ENCODE results near the gene IMMP2L. TPM values are rescaled to one million over a fixed set of nuclear protein-coding genes. Genes with fewer than 3 reads are reported as not detected.

Gene IMMP2L
- polyA plus RNA-seq, 1 of the 3 experiments (the other 2 are of a cell fraction), result 10.7 TPM

GRCh38 chr7:111474723-111475418, 87.4 kb downstream of the IMMP2L start (continued):
- TF ChIP-seq REST (IDR thresholded peaks at IDR 0.05; ENCODE audit: low read depth, low read length), result no peak
- TF ChIP-seq GATA2 (CRISPR knock-in tag; IDR thresholded peaks at IDR 0.05), result no peak
- TF ChIP-seq TAF1 (IDR thresholded peaks at IDR 0.05; ENCODE audit: borderline replicate concordance, low read depth, low read length), result no peak
- no peak for TF ChIP-seq TCF12 (IDR thresholded peaks at IDR 0.05)
- TF ChIP-seq TEAD4 (IDR thresholded peaks at IDR 0.05; ENCODE audit: borderline replicate concordance, insufficient read depth), result no peak
- no peak for TF ChIP-seq FOXJ3 (CRISPR knock-in tag; IDR thresholded peaks at IDR 0.05)
- TF ChIP-seq CTCF (IDR thresholded peaks at IDR 0.05), result no peak
- no peak for TF ChIP-seq MEF2A (IDR thresholded peaks at IDR 0.05; ENCODE audit: borderline replicate concordance, low read depth)

GRCh38 chr7:111473449-111474198, 88.7 kb downstream of the IMMP2L start:
- WGBS (ENCODE audit: low lambda C conversion rate), result 87% methylated on average over 2 of the region's 2 CpGs
- peaks cover 0 to 1% of the 10 kb centered on the region in 2 experiments for H3K36me3 ChIP-seq (replicated peaks in 1 of 2; ENCODE audit: control insufficient read depth in 1 of 2, insufficient read depth in 2 of 2, low read length in 1 of 2)
- H3F3A ChIP-seq (replicated peaks; ENCODE audit: insufficient read depth), result no peaks in the 10 kb centered on the region
- H3K9ac ChIP-seq, result no peak overlapping the region
- 0 out of 2 replicates have a peak, but pooled peaks cover 4% of the 10 kb centered on the region for H3K9me3 ChIP-seq
- H3K79me2 ChIP-seq (ENCODE audit: insufficient read depth), result no peaks in the 10 kb centered on the region
- no peak overlapping the region for H3K27ac ChIP-seq (ENCODE audit: low read depth in 2 of 2, low read length in 1 of 2)
- no peaks in the 10 kb centered on the region for H4K20me1 ChIP-seq (ENCODE audit: insufficient read depth)
- no peak overlapping the region for H2AFZ ChIP-seq (ENCODE audit: low read depth)
- no peak overlapping the region for H3K4me3 ChIP-seq (ENCODE audit: low read depth in 2 of 2, low read length in 1 of 2)
- H3K4me2 ChIP-seq, result no peak overlapping the region
- H3K4me1 ChIP-seq (ENCODE audit: control insufficient read depth in 1 of 2, insufficient read depth in 2 of 2, low read depth in 1 of 2, low read length in 1 of 2), result no peaks in the 10 kb centered on the region
- no peak for DNase-seq
- ChIA-PET POLR2A (interaction anchor here (1.4 kb wide), 1 partner anchor 381 kb away, joined by 4 read pairs; no protein-coding TSS in a partner anchor), CTCF (no interaction called here)
- H3K27me3 ChIP-seq (ENCODE audit: insufficient read depth), result no peaks in the 10 kb centered on the region
- no peaks in the 10 kb centered on the region for H3K9me2 ChIP-seq
- TF ChIP-seq REST (IDR thresholded peaks at IDR 0.05; ENCODE audit: low read depth, low read length), result no peak
- no peak for TF ChIP-seq RCOR1 (IDR thresholded peaks at IDR 0.05; ENCODE audit: low read length)
- no peak for TF ChIP-seq SIN3A (IDR thresholded peaks at IDR 0.05; ENCODE audit: borderline replicate concordance, low read depth, low read length)
- TF ChIP-seq USF1 (IDR thresholded peaks at IDR 0.05; ENCODE audit: borderline replicate concordance, low read depth), result no peak
- no peak for TF ChIP-seq TCF12 (IDR thresholded peaks at IDR 0.05)
- TF ChIP-seq GATA2 (CRISPR knock-in tag; IDR thresholded peaks at IDR 0.05), result no peak
- TF ChIP-seq FOXJ3 (CRISPR knock-in tag; IDR thresholded peaks at IDR 0.05), result no peak
- no peak for TF ChIP-seq NRF1 (IDR thresholded peaks at IDR 0.05; ENCODE audit: low read depth, low read length)
- TF ChIP-seq JUND (IDR thresholded peaks at IDR 0.05), result no peak
- no peak for TF ChIP-seq POLR2AphosphoS5 (IDR thresholded peaks at IDR 0.05; ENCODE audit: low read depth, low read length)
- no peak for TF ChIP-seq EZH2phosphoT487 (IDR thresholded peaks at IDR 0.05; ENCODE audit: borderline replicate concordance, low read depth)
- no peak for TF ChIP-seq EP300 (IDR thresholded peaks at IDR 0.05; ENCODE audit: borderline replicate concordance in 1 of 2, low read depth in 1 of 2, low read length in 1 of 2)
- TF ChIP-seq CHD2 (IDR thresholded peaks at IDR 0.05; ENCODE audit: low read length, partially characterized antibody), result no peak
- TF ChIP-seq GABPA (IDR thresholded peaks at IDR 0.05; ENCODE audit: low read depth), result no peak
- no peak for TF ChIP-seq TEAD4 (IDR thresholded peaks at IDR 0.05; ENCODE audit: borderline replicate concordance, insufficient read depth)
- TF ChIP-seq RFX5 (IDR thresholded peaks at IDR 0.05; ENCODE audit: low read length), result no peak

Data from SK-N-SH (cell line).